Measurements from ENCODE around the gene MRPL43. TPM values are rescaled to one million over a fixed set of nuclear protein-coding genes. Genes with fewer than 3 reads are reported as not detected.

The MRPL43 gene
- total RNA-seq, 4 donors from 2014 or later, result 32.5 to 104 (median 77.1) TPM

GRCh38 chr10:100988166-100988565 is 869 bp upstream of the MRPL43 start:
- H3K27ac ChIP-seq, result no peak overlapping the region

GRCh38 chr10:100987685-100988049 is 370 bp upstream of the MRPL43 start:
- no peaks in the 10 kb centered on the region for H3K9me3 ChIP-seq
- WGBS, 2 donors (ENCODE audit: low coverage in 1 of 2), result 0 to 2% methylated on average over 15 of the region's 15 CpGs
- intact Hi-C loops (cut with DNase I; ENCODE audit: low total_unique reads), result no loop called here
- peaks cover 17 to 27% (median 22%) of the 10 kb centered on the region in 4 donors for H3K4me1 ChIP-seq
- no peak for DNase-seq
- in situ Hi-C loops (cut with MboI; ENCODE audit: low pct_ligation_motif_present in 1 of 4, low pct_unique_long_range_greater_than_20kb in 1 of 4, low sequenced_read_pairs in 3 of 4), result no loop called here
- H3K27me3 ChIP-seq, result no peaks in the 10 kb centered on the region
- TF ChIP-seq POLR2A (IDR thresholded peaks at IDR 0.05) (no peak), CTCF (IDR thresholded peaks at IDR 0.05) (no peak), EP300 (IDR thresholded peaks at IDR 0.05; ENCODE audit: low read depth) (no peak), POLR2AphosphoS5 (IDR thresholded peaks at IDR 0.05) (no peak)
- H3K36me3 ChIP-seq, result peaks cover 0 to 4% (median 1%) of the 10 kb centered on the region in 4 donors
- peak overlapping the region; percentile 77 to 90 (median 86) for H3K27ac ChIP-seq
- H3K4me3 ChIP-seq, result peak overlapping the region; percentile 63 to 92 (median 78)

More at GRCh38 chr10:100988166-100988565, 869 bp upstream of the MRPL43 start:
- in situ Hi-C loops (cut with MboI; ENCODE audit: low pct_ligation_motif_present in 1 of 4, low pct_unique_long_range_greater_than_20kb in 1 of 4, low sequenced_read_pairs in 3 of 4), result no loop called here
- intact Hi-C loops (cut with DNase I; ENCODE audit: low total_unique reads), result no loop called here
- TF ChIP-seq POLR2A (IDR thresholded peaks at IDR 0.05), result no peak
- no peak for TF ChIP-seq EP300 (IDR thresholded peaks at IDR 0.05; ENCODE audit: low read depth)
- no peak for TF ChIP-seq POLR2AphosphoS5 (IDR thresholded peaks at IDR 0.05)
- TF ChIP-seq CTCF (IDR thresholded peaks at IDR 0.05), result no peak
- 76% methylated on average over 10 of the region's 10 CpGs; no CpG with 5 or more reads in 1 of the 2 donors for WGBS, 2 donors (ENCODE audit: low coverage in 1 of 2)
- Histone ChIP-seq H3K4me1 (peaks cover 17 to 27% (median 22%) of the 10 kb centered on the region in 4 donors), H3K27me3 (no peaks in the 10 kb centered on the region), H3K36me3 (peaks cover 0 to 4% (median 3%) of the 10 kb centered on the region in 4 donors), H3K4me3 (peak overlapping the region in 3 of 4 donors; percentile 63 to 92 (median 71)), H3K9me3 (no peaks in the 10 kb centered on the region)
- no peak for DNase-seq

- Histone ChIP-seq H3K9me3 (no peaks in the 10 kb centered on the region), H3K4me1 (peaks cover 17 to 27% (median 22%) of the 10 kb centered on the region in 4 donors), H3K27ac (peak overlapping the region; percentile 77 to 90 (median 86)), H3K27me3 (no peaks in the 10 kb centered on the region), H3K36me3 (peaks cover 0 to 4% (median 1%) of the 10 kb centered on the region in 4 donors), H3K4me3 (peak overlapping the region; percentile 63 to 92 (median 78))
- DNase-seq, result no peak
- in situ Hi-C loops (cut with MboI; ENCODE audit: low pct_ligation_motif_present in 1 of 4, low pct_unique_long_range_greater_than_20kb in 1 of 4, low sequenced_read_pairs in 3 of 4), result no loop called here
- WGBS, 2 donors (ENCODE audit: low coverage in 1 of 2), result 24% methylated on average over 2 of the region's 17 CpGs; no CpG with 5 or more reads in 1 of the 2 donors
- intact Hi-C loops (cut with DNase I; ENCODE audit: low total_unique reads), result no loop called here
- TF ChIP-seq EP300 (IDR thresholded peaks at IDR 0.05; ENCODE audit: low read depth) (no peak), POLR2A (IDR thresholded peaks at IDR 0.05) (no peak), POLR2AphosphoS5 (IDR thresholded peaks at IDR 0.05) (peak in 1 of 3 donors; percentile 4), CTCF (IDR thresholded peaks at IDR 0.05) (no peak)
These were observed 710 bp downstream of the MRPL43 start for GRCh38 chr10:100986623-100986951.

GRCh38 chr10:100985336-100985735 is 2.0 kb downstream of the MRPL43 start:
- no peak overlapping the region for H3K4me3 ChIP-seq
- no peak for TF ChIP-seq EP300 (IDR thresholded peaks at IDR 0.05; ENCODE audit: low read depth)

More at GRCh38 chr10:100985336-100985735, 2.0 kb downstream of the MRPL43 start:
- Histone ChIP-seq H3K4me1 (peaks cover 17 to 27% (median 22%) of the 10 kb centered on the region in 4 donors), H3K36me3 (no peaks in the 10 kb centered on the region), H3K27ac (no peak overlapping the region), H3K27me3 (no peaks in the 10 kb centered on the region), H3K9me3 (no peaks in the 10 kb centered on the region)
- in situ Hi-C loops (cut with MboI; ENCODE audit: low pct_ligation_motif_present in 1 of 4, low pct_unique_long_range_greater_than_20kb in 1 of 4, low sequenced_read_pairs in 3 of 4) (no loop called here), intact Hi-C loops (cut with DNase I; ENCODE audit: low total_unique reads) (no loop called here)
- 57 to 70% methylated on average over 4 to 5 of the region's 5 CpGs for WGBS, 2 donors (ENCODE audit: low coverage in 1 of 2)
- no peak for DNase-seq
